GM18507 (cell line): ENCODE results near the gene PPFIBP1.
"Not testable (repeated sequence)": the region's sequence is repeated elsewhere in the genome, so short reads cannot be mapped to it uniquely, and the experiment has no call there.

ENCODE experiments used
- DNase-seq: peaks from one replicate; pipeline ENCODE4 v3.0.0; 2011; ENCODE audit warnings: low read depth; ENCODE audit not compliant: insufficient read length; ENCODE audit errors: extremely low spot score
- FAIRE-seq: peaks from 2 replicates; lab custom pipeline; 2011; peaks lifted over from hg19 to GRCh38; lab: Jason Lieb, UNC

The PPFIBP1 gene

GRCh38 chr12:27732281-27732680 is 208.3 kb downstream of the PPFIBP1 start:
- no peak for DNase-seq
- FAIRE-seq = no peak

DNA sequence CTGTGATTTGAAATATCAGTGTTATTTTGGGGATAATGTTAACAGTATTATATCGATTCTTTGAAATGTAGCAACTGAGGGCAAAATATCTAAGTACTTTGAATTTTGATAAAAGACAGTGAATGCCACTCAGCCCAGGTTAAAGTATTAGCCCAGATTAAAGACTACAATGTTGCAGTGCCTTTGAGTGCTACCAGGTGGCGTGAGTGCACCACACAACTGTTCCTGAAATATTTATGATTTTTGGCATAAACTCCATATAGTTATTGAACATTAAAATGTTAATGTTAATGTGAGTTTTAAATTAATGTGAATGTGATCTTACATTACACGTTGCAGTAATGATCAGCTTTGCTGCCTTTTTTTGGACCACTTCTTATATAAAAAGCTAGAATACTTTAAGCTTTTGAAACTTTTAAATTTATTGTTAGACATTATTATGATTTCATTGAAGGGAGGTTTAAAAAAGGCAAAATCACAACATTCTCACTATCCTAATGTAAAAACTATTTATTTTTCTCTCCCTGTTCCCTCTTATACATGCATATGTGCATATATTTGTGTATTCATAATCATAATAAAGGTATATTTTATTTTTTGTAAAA is 209.1 kb downstream of the PPFIBP1 start:
- DNase-seq (peak; percentile 36), FAIRE-seq (peak; percentile 65)

GRCh38 chr12:27733791-27734190 is 209.8 kb downstream of the PPFIBP1 start:
- no peak for FAIRE-seq

DNA sequence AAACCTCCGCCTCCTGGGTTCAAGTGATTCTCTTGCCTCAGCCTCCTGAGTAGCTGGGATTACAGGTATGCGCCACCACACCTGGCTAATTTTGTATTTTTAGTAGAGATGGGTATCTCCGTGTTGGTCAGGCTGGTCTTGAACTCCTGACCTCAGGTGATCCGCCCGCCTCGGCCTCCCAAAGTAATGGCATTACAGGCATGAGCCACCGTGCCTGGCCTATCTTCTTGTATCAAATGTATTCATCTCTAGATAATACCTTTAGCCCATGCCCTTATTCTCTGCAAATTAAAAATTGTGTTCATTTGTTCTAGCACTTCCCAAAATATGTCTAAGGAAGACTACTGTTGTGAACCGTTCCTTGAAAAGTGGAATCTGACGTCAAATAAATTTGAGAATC is 210.3 kb downstream of the PPFIBP1 start:
- not testable (repeated sequence) for FAIRE-seq, DNase-seq

More at GRCh38 chr12:27733791-27734190, 209.8 kb downstream of the PPFIBP1 start:
- no peak for DNase-seq

DNA sequence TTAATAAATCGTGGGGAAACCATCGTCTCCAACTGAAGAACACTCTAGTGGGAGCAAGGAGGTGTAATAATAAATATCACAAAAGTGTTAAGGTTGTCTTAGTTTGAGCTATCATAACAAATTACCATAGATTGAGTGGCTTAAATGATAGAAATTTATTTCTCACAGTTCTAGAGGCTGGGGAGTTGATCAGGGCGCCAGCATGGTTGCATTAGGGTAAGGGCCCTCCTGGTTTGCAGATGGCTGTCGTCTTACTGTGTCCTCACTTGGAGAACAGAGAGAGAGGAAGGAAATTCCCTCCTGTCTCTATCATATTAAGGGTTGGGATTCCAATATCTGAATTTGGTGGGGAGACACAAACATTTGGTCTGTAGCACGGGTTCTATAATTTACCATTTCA is 219.6 kb downstream of the PPFIBP1 start:
- no peak for FAIRE-seq

More for the DNA sequence above, 219.6 kb downstream of the PPFIBP1 start:
- DNase-seq = no peak
